ENCODE results near the gene ADAM17.
A peak's percentile ranks its signal among the peaks of the same experiment; 100 is the strongest.
"Not testable (repeated sequence)": the region's sequence is repeated elsewhere in the genome, so short reads cannot be mapped to it uniquely, and the experiment has no call there.

Gene ADAM17

DNA sequence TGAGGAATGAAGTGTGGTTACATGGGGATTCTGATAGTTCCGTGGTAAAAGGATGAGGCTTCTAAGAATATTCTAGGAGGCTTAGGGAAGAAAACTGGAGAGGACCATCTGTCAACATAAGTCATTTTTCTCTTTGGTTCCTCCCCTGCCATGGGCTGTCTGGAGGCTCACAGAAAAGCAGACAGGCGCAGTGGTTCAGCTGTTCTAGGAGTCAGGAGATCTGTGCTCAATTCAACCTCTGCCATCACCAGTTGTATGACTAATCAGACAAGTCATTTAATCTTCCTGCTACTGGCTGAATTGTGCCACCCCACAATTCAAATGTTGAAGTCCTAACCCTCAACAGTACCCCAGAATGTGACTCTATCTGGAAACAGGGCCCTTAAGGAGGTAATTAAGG lies 36.4 kb downstream of the ADAM17 start:
- DNase-seq (ENCODE audit: low spot score): peak; percentile 20

DNA sequence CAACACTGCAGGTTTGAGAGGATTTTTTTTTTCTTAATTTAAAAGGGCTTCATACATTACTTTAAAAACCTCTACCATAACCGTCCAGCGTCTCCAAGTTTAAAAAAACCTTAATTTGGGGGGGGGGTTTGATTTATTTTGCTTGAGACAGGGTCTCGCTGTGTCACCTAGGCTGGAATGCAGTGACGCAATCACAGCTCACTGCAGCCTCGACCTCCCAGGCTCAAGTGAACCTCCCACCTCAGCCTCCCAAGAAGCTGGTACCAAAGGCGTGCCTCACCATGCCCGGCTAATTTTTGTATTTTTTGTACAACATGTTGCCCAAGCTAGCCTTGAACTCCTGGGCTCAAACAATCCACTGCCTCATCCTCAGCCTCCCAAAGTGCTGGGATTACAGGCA lies 36.9 kb downstream of the ADAM17 start:
- DNase-seq (ENCODE audit: low spot score): no peak

DNA sequence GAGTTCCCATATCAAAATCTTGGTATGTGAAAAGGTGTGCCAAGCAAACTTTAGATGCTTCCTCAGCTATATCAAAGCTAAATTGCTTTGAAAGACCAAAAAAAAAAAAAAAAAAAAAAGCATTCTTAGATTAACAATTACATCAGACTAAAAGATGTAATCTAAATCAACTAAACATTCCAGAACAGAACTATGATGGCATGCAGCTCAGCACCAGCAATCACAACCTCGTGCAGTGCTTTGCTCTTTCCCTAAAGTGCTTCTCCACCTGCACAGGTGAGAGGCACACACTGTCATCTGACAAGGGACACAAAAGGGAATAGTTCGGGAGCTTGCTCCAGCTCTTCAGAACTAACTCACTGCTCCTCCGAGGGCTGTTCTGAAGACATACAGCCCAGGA lies 37.5 kb downstream of the ADAM17 start:
- no peak for DNase-seq (ENCODE audit: low spot score)

DNA sequence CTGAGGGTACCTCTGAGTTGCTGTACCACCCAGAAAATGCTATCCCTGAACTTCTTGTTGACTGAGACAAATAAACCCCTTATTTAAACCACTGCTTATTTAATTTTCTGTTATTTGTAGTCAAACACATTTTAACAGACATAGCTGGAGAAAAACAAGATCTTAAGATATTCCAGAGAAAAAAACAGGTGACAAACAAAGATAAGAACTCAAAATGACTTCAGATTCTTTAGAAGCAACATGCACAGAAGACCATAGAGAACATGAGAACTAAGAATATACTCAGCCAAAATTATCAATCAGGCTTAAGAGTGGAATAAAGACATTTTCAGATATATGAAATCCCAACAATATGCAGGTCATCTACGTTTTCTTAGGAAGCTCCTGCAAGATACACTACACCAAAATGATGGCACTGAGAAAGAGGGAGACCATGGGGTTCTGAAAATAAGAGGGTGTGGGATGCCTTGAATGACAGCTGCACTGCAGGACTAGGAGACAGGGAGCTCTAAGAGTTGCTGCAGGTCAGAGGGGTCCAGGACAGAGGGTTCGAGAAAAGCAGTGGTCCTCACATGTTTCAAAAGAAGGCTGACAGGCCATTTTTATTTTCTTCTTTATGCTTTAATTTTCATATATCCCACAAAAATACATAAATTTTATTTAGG lies 38.4 kb downstream of the ADAM17 start:
- no peak for DNase-seq (ENCODE audit: low spot score)

DNA sequence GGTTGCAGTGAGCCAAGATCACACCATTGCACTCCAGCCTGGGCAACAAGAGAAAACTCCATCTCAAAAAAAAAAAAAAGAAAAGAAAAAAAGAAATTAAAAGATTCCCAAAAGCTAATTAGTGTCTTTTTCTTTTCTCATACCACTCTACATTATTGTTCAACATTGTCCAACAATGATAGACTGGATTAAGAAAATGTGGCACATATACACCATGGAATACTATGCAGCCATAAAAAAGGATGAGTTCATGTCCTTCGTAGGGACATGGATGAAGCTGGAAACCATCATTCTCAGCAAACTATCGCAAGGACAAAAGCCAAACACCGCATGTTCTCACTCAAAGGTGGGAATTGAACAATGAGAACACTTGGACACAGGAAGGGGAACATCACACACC lies 41.7 kb downstream of the ADAM17 start:
- DNase-seq (ENCODE audit: low spot score): not testable (repeated sequence)

DNA sequence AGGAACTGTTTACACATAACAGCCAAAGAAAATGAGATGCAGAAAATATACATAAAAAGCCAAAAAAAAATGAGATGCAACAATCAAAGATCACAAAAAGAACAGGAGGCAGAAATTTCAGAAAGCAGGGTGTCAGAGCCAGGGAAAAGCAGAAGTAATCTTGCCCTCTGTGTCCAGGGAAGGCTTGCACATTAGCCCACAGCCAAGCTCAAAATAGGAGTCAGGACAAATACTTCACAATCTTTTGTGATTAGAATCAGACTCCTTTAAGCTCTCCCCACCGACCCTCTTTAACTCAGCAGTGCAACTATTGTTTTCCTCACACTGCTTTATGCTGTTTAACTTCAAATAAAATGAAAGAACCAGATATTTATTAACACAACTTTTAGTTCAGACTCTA lies 46.7 kb downstream of the ADAM17 start:
- no peak for DNase-seq (ENCODE audit: low spot score)

DNA sequence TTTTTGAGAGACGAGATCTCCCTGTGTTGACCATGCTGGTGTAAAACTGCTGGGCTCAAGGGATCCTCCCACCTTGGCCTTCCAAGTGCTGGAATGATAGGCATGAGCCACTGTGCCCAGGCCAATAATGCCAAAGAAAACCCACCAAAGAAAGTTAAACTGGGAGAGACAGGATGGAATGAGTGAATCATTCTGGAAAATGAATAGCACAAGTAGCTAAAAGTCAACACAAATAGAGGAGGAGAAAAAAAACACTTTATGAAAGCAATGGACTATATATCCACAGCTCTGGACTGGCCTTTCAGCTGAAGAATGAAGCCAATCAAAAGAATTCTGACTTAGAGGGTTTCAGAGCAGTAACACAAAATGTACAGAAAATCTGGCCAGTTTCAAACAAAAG lies 57.4 kb downstream of the ADAM17 start:
- peak; percentile 6 for DNase-seq (ENCODE audit: low spot score)

DNA sequence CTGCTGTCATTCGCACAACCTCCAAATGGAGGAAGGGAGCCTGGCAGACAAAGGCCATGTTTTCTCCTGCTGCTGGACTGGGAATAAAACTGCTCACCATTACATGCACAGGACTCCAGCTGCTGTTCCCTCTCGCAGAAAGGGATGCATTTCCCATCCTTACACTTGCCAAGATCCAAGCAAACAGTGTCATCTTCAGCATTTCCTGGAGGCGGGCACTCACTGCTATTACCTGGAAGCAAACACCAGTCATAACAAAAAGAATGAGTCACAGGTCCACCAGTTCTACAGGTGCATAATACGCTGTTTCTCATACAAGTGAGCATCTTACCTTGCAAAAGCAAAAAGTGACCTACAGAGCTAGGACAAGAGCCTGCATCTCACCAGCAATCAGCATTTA lies 58.6 kb downstream of the ADAM17 start:
- peak; percentile 70 for DNase-seq (ENCODE audit: low spot score)

DNA sequence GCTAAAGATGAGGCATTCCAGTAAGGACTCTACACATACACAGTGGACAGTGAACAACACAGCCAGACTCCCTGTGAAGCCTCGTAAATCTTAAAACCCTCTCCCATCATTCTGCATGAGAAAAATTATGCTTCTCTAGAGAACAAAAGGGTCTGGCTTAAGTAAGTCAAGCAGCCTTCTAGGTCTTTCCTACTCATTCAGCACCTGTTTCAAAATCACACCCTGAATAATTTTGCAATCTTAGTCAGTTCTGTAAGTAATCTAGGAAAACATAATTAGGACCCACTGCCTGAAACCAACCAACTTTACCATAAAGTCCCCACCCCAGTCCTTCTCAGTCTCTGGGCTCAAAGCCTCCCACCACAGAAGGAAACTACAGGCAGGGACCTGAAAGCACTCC lies 61.5 kb downstream of the ADAM17 start:
- no peak for DNase-seq (ENCODE audit: low spot score)

DNA sequence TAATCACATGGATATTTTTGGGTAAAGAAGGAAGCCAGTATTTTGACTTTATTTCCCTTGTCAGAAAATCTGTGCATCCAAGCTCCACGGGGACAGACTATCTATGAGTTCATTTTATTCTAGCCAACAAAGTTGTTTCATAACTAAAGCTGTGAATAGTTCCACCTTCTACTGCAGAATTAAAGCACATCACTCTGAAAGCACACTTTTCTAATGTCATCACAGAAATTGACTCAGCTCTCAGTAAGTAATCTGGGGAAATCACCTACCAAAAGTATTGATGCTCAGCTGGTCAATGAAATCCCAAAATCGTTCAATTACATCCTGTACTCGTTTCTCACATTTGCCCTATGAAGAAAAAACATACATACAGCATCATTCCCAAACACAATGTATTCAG lies 62.2 kb downstream of the ADAM17 start:
- DNase-seq (ENCODE audit: low spot score): no peak

DNA sequence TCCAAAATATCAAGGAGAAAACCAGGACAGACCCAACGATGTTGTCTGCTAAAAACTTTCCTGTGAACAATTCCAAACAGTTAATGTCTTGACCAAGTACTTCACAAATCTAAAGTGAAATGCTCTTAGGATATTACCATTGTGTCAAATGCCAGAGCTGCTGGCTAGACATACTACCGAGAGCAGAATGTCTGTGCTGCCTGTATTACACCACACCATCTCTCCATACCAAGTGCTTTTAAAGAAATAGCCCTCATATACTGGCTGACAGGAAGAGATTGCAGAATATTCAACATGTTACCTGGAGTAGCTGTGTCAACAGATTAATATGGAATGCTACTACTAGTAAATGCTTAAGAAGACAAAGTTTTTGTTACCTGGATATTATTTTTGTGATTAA lies 62.7 kb downstream of the ADAM17 start:
- no peak for DNase-seq (ENCODE audit: low spot score)

DNA sequence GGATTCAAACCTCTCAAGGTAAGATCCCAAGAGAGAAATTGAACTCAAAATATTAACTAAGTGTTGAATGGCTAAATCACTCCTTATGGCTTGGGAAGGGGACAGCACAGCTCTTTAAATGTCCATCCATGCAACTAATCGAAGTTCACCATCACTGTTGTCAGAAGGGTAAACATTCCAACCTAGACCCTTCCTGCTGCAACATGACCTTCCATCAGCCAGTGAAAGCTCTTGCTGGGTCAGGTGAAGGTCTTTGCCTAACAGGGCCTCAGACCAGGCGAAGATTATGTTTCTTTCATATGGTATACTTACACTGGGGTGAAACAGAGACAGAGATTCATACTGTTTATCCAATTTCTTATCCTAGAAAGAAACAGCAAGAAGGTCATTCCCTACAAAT lies 64.8 kb downstream of the ADAM17 start:
- no peak for DNase-seq (ENCODE audit: low spot score)

DNA sequence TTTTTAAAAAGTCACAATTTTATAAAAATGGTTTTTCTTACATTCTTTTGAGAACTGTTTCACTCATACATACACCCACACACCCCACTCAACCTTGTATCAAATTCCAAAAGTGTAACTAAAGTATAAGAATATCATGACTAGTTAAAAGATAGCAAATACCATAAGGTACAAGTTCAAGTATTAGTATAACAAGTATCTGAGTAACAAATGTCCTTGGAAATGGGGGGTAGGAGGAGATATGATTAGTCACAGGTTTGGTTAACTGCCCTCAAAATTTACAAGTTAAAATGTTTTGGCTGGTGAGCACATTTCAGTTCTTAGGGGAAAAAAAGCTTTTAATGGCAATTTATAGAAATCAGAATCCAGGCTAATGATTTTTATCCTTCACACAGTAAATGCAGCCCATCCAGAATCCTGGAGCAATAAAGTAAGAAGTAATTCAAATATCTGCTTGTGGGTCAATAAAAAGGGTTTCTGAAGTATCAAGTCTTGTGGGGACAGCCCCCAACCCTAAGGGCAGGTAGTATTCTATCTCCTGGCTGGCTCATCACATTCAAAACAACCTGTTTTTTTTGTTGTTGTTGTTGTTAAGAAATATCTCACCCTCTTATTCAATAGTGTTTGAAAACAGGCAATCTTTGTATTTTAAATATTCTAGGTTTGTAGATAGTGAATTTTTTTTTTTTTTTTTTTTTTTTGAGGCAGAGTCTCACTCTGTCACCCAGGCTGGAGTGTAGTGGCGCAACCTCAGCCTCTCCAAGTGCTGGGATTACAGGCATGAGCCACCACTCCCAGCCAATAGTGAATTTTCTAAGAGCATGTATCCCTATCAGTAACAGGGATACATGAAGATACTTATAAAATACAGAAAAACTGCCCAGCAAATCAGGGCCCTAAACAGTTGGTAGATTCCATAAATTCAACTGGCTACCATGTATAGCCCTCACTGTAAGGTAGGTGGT lies 66.8 kb downstream of the ADAM17 start:
- no peak for DNase-seq (ENCODE audit: low spot score)

DNA sequence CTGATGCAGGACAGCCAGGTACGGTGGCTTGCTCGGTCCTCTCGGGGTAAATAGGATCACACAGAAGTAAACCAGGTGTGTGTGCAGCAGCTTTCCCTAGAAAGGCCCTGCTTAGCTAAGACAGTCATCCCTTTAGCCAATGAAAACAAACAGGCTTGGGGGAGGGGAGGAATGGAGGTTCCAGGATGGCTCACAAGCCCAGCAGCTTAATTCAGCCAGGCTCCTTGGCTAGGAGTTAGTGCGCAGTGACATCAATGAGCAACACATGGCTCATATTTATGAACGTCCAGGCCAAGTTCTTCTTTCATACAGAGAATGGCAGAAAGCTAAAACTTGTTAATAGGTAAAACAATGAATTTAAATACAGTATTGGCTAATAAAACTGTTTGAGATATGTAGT lies 71.1 kb downstream of the ADAM17 start:
- DNase-seq (ENCODE audit: low spot score): no peak

DNA sequence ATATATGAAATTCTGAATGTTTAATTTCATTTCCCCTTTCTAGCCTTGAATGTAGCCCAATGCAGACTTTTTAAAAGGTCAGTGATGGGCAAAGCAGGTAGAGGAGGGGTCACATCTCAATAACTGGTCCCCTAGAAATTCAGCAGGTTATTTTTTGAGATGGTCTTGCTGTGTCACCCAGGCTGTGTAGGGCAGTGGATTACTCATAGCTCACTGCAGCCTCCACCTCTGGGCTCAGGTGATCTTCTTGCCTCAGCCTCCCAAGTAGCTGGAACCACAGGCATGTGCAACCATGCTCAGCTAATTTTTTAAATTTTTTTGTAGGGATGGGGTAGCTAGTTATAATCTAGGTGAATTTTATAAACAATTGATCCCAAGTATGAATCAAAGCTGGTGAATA lies 72.5 kb downstream of the ADAM17 start:
- peak; percentile 68 for DNase-seq (ENCODE audit: low spot score)

DNA sequence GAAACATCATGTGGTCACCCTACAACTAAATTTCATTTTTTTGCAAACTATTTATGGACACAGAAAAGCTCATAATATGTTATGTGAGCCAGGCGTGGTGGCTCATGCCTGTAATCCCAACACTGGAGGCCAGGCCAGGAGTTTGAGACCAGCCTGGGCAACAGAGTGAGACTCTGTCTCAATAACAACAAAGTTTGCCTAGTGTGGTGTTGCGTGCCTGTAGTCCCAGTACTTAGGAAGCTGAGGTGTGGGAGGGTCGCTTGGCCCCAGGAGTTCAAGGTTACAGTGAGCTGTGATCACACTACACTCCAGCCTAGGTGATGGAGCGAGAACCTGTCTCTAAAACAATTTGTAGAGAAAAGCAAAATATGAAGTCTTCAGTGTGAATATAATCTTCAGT lies 75.5 kb downstream of the ADAM17 start:
- DNase-seq (ENCODE audit: low spot score): no peak

DNA sequence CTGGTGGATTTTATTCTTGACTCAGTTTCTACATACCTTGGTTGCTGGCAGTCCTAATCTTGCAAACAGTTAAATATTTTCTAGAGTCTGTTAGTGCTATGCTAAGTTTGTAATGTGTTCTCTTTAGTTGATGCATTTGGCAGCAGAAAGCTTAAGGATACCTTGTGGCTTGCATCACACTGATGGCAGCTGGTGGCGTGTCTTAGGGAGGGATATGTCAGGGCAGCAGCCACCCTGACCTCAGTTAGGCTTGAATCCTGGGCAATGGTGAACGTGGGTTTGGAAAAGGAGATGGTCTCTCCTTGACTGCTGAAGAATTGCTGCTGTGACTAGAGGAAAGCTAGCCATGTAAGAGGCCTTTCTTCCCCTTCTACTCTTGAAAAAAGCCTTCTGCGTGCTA lies 77.1 kb downstream of the ADAM17 start:
- no peak for DNase-seq (ENCODE audit: low spot score)

DNA sequence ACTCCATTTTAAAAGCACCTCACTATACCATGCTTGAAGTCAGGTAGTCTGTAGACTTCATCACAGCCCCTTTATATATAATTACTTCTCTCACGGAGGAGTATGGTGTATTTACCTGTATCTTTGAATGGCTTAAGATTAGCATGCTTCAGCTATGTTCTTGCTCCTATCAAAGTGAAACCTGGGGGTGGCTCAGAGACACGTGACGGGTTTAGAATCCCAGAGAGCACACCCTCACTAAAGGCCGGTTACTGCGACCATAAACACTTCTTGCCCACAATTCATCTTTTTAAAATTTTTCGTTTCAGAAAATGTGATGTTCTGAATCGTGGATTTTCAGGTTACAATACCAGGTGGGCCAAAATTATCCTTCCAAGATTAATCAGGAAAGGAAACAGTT lies 77.7 kb downstream of the ADAM17 start:
- DNase-seq (ENCODE audit: low spot score): no peak

DNA sequence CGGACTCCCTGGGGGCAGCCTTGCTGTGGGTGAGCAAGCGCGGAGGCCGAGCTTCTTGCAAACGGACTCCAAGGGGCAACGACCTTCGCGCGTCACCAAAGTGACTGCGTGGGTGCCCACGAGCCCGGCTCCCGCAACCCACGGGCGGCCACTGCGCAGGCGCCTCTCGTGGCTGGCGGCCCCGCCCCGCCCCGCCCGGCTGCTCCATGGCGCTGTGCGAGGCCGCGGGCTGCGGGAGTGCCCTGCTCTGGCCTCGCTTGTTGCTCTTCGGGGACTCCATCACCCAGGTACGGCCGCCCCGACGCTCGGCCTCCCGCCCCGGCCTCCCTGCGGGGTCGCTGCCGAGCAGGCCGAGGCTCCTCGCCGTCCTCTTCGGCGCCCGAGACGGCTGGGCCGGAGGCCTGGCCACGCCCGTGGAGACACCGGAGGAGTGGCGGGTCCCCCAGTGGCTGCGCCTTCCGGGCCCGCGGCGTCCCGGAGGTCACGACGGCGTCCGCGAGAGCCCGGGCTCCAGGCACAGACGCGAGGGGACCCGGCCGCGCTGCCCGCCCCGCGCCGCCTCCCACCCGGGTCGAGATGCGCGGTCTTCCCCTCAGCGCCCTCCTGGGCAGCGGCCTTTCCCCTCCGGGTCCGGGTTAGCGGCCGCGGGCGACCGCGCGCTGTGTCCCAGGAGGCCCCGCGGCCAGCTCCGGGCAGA lies 81.1 kb downstream of the ADAM17 start, which contains the start of gene IAH1:
IAH1 (plus strand) TSS at position 191 of the 697 bp plus-strand sequence; CDS start at position 207, 16 bp downstream.
- DNase-seq (ENCODE audit: low spot score): peak; percentile 63

DNA sequence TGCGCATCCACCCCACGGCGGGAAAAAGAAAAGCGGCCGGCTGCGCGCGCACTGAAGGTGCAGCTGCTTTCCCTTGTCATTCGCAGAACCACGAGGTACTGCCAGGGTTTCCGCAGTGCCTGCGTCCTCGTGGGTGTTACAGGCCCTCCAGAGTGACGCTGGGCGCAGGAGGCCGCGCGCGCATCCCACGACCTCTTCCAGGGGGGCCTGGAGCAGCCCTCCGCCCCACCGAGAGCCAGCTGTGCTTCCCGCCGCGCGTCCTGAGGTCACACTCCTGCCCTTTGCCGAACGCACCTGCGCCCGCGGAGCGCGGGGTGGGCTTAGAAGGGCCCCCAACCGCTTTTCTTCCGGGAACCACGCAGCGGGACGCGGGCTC lies 81.7 kb downstream of the ADAM17 start:
- no peak for DNase-seq (ENCODE audit: low spot score)

DNA sequence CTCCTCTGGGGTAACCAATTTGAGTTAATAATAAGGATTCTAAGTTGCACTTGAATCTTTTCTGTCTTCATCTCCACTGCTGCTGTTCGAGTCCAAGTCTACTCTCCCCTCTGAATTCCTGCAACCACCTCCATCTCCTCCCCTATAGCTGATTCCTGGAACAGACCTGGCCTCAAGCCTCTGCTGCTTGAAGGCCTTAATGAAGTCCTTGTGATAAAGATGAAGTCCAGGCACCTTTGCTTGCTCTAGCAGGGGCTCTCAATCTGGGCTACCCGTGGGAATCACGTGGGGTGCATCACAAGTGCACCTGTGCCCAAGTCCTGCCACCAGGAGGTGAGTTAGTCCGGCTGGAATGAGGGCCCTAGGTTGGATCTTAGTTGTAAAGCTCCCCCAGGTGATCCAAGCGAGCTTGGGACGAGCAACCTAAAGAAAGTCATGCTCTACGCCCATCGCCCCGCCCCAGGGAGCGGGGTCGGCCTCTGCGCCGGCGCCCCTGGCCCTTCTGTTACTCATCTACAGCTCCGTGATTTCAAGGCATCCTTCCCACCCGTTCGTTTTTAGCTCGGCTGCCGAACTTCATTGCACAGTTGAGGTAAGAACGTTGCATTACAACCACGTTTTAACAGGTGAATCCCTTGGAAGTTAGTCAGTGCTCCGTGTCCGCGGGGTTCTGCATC lies 82.2 kb downstream of the ADAM17 start:
- DNase-seq (ENCODE audit: low spot score): peak; percentile 68

DNA sequence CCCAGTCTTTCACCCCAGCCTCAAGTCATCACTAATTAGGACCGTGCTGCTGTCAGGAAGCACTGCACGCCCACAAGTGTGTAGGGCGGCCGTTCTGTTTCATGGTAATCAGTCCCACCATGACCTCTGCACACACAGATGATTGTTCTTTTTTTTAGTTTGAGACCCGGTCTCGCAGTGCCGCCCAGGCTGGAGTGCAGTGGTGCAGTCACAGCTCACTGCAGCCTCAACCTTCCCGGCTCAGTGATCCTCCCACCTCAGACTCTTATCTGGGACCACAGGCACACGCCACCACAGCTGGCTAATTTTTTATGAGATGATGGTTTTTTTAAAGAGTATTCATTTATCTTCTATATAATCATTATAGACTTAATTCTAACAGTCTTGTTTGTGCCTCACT lies 83.1 kb downstream of the ADAM17 start:
- no peak for DNase-seq (ENCODE audit: low spot score)

All from kidney tubule cell (primary cell).